ENCODE data around the gene LPP.

DNA sequence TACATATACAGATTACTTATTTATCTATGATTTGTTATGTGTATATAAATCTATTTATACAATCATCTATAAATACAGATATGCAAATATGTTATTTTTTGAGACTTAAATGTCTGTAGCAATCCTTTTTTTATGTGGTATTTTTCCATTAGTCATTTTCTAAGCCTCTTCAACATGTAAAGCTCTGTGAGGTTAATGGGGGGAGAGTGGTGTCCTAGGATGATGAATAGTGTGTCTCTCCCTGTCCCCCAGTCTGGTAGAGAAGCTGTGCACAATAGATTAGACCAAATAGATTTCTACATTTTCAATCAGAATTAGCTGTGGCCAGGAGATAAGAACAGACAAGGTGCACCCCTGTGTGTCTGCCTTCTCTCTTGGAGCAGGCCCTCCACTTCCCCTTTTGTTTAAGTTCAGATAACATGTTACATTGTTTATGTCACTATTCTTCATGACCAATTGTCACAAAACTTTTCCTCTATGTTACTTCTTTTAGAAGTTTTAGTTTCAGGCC is 453.9 kb downstream of the LPP start:
- TF ChIP-seq EZH2 (IDR thresholded peaks at IDR 0.05; ENCODE audit: low read depth), result no peak
- TF ChIP-seq, protein P1, sequence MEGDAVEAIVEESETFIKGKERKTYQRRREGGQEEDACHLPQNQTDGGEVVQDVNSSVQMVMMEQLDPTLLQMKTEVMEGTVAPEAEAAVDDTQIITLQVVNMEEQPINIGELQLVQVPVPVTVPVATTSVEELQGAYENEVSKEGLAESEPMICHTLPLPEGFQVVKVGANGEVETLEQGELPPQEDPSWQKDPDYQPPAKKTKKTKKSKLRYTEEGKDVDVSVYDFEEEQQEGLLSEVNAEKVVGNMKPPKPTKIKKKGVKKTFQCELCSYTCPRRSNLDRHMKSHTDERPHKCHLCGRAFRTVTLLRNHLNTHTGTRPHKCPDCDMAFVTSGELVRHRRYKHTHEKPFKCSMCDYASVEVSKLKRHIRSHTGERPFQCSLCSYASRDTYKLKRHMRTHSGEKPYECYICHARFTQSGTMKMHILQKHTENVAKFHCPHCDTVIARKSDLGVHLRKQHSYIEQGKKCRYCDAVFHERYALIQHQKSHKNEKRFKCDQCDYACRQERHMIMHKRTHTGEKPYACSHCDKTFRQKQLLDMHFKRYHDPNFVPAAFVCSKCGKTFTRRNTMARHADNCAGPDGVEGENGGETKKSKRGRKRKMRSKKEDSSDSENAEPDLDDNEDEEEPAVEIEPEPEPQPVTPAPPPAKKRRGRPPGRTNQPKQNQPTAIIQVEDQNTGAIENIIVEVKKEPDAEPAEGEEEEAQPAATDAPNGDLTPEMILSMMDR (conservative IDR thresholded peaks at IDR 0.05), result no peak

Data from PC-9 (cell line).